Sciatic nerve (tissue), 2 donors: ENCODE results near the gene GALNT4. TPM values are rescaled to one million over a fixed set of nuclear protein-coding genes. Genes with fewer than 3 reads are reported as not detected.
A peak's percentile ranks its signal among the peaks of the same experiment; 100 is the strongest.

Source experiments
- ATAC-seq: fragments of 200-7000 bp; cut with Tn5 transposase; one replicate; pipeline ENCODE4 v1.9.1; 2020; ENCODE audit warnings: mild to moderate bottlenecking, moderate library complexity
- DNase-seq: peaks from one replicate; pipeline ENCODE4 v3.0.0-alpha.2; 2020; ENCODE audit warnings: low spot score
- intact Hi-C: fragments of 100-400 bp; cut with DNase I; formaldehyde crosslinking; loops from one replicate; pipeline ENCODE4 v1.14.2; 2022
- total RNA-seq: library from RNA; stranded (reverse); fragmentation: NEBNext Ultra II Directional; extraction: Animal tissue kit (Norgen Biotek cat#: 25700); gene quantifications from one replicate; pipeline ENCODE4 v1.2.1, GENCODE V29; 2021
- donor health status: DM: no; HTN: no; CAD: no.
- donor health status: DM: no; HTN: no; CAD: no.

Gene GALNT4
- total RNA-seq: 5.7 TPM

- DNase-seq (peak; percentile 92), ATAC-seq (peak; percentile 94)
- intact Hi-C loops: loop anchor here (10.0 kb wide), 1 partner anchor 510 kb away; no protein-coding TSS in a partner anchor
Observed at GRCh38 chr12:89524541-89525304, at the start of gene GALNT4. Gene GALNT4, minus strand, starts transcription at chr12:89524796. Its CDS starts 247 bp downstream, at chr12:89524549.

- ATAC-seq: no peak
- no peak for DNase-seq
- intact Hi-C loops: no loop called here
Observed at GRCh38 chr12:89573051-89573810, 48.6 kb upstream of the GALNT4 start.

GRCh38 chr12:89571491-89572195 is 47.0 kb upstream of the GALNT4 start:
- ATAC-seq (no peak), DNase-seq (no peak)
- intact Hi-C loops: no loop called here

GRCh38 chr12:89568484-89568883 is 43.9 kb upstream of the GALNT4 start:
- intact Hi-C loops: no loop called here
- ATAC-seq (no peak), DNase-seq (no peak)

GRCh38 chr12:89567691-89568239 is 43.2 kb upstream of the GALNT4 start:
- ATAC-seq: no peak
- intact Hi-C loops: no loop called here

GRCh38 chr12:89566615-89567014 is 42.0 kb upstream of the GALNT4 start:
- DNase-seq (no peak), ATAC-seq (no peak)
- intact Hi-C loops: no loop called here

More at GRCh38 chr12:89567691-89568239, 43.2 kb upstream of the GALNT4 start:
- no peak for DNase-seq

GRCh38 chr12:89565002-89565401 is 40.4 kb upstream of the GALNT4 start:
- ATAC-seq (no peak), DNase-seq (no peak)
- intact Hi-C loops: no loop called here

GRCh38 chr12:89559753-89560152 is 35.2 kb upstream of the GALNT4 start:
- no peak for DNase-seq
- intact Hi-C loops: no loop called here
- no peak for ATAC-seq

GRCh38 chr12:89556976-89557375 is 32.4 kb upstream of the GALNT4 start:
- intact Hi-C loops: no loop called here
- no peak for DNase-seq
- no peak for ATAC-seq

GRCh38 chr12:89552376-89552775 is 27.8 kb upstream of the GALNT4 start:
- intact Hi-C loops: no loop called here

GRCh38 chr12:89551747-89552146 is 27.2 kb upstream of the GALNT4 start:
- DNase-seq (no peak), ATAC-seq (no peak)
- intact Hi-C loops: no loop called here

More at GRCh38 chr12:89552376-89552775, 27.8 kb upstream of the GALNT4 start:
- ATAC-seq (no peak), DNase-seq (no peak)

- intact Hi-C loops: loop anchor here (5.0 kb wide), 1 partner anchor 570 kb away; no protein-coding TSS in a partner anchor
- DNase-seq (no peak), ATAC-seq (no peak)
Observed at GRCh38 chr12:89547101-89547500, 22.5 kb upstream of the GALNT4 start.

- DNase-seq (no peak), ATAC-seq (no peak)
- intact Hi-C loops: loop anchor here (5.0 kb wide), 1 partner anchor 571 kb away; no protein-coding TSS in a partner anchor
Observed at GRCh38 chr12:89546151-89546550, 21.6 kb upstream of the GALNT4 start.

GRCh38 chr12:89544681-89545184 is 20.1 kb upstream of the GALNT4 start:
- intact Hi-C loops: loop anchor here (5.0 kb wide), 1 partner anchor 573 kb away; no protein-coding TSS in a partner anchor

GRCh38 chr12:89544022-89544421 is 19.4 kb upstream of the GALNT4 start:
- ATAC-seq: no peak
- no peak for DNase-seq
- intact Hi-C loops: no loop called here

More at GRCh38 chr12:89544681-89545184, 20.1 kb upstream of the GALNT4 start:
- DNase-seq (peak; percentile 57), ATAC-seq (peak; percentile 55)

- intact Hi-C loops: no loop called here
- ATAC-seq (peak; percentile 88), DNase-seq (peak; percentile 75)
Observed at GRCh38 chr12:89542912-89543592, 18.5 kb upstream of the GALNT4 start.

- intact Hi-C loops: no loop called here
- no peak for ATAC-seq
Observed at GRCh38 chr12:89542236-89542635, 17.6 kb upstream of the GALNT4 start.

GRCh38 chr12:89540586-89540985 is 16.0 kb upstream of the GALNT4 start:
- intact Hi-C loops: no loop called here
- ATAC-seq (no peak), DNase-seq (no peak)

More at GRCh38 chr12:89542236-89542635, 17.6 kb upstream of the GALNT4 start:
- DNase-seq: no peak
